Measurements from ENCODE around the gene TBC1D22A.

The TBC1D22A gene

DNA sequence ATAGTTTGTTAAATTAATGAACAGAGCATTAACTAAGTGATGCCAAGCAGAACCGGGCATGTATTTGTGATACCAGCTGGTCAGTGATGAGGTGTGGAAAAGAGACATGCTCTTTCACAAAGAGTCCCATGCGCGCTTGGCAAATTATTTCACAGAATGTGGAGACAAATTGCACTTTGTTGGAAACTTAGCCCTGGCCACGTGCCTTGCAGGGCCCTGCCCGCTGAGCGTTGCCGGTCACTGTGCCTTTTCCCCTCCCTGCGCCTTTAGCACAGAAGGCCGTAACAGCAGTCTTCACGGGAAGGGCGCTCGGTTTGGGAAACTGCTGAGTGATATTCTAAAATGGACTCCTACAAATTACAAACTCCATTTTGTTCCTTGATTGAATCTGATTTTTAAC lies 235.9 kb downstream of the TBC1D22A start:
- peaks cover 8% of the 10 kb centered on the region; the same call in 1 of the 2 replicates for H3K4me1 ChIP-seq (ENCODE audit: low read length)
- no peak for DNase-seq
- H3K36me3 ChIP-seq (replicated peaks; ENCODE audit: insufficient read depth, low read length) = no peaks in the 10 kb centered on the region
- no peaks in the 10 kb centered on the region for H3K27me3 ChIP-seq (replicated peaks; ENCODE audit: insufficient read depth, low read length)
- no peaks in the 10 kb centered on the region for H4K20me1 ChIP-seq (ENCODE audit: insufficient read depth, low read length)
- H3K4me2 ChIP-seq (ENCODE audit: low read depth, low read length) = no peak overlapping the region
- no peak overlapping the region for H3K4me3 ChIP-seq (ENCODE audit: low read length)
- peaks cover 9% of the 10 kb centered on the region; the same call in 1 of the 2 replicates for H3F3A ChIP-seq (ENCODE audit: insufficient read depth, low read length)
- 0 out of 2 replicates have a peak, but pooled peaks cover 3% of the 10 kb centered on the region for H3K79me2 ChIP-seq (ENCODE audit: low read length)
- H3K9me3 ChIP-seq (replicated peaks; ENCODE audit: insufficient read depth, low read length) = no peaks in the 10 kb centered on the region
- no peak overlapping the region for H2AFZ ChIP-seq (ENCODE audit: low read length)
- TF ChIP-seq EZH2 (optimal IDR thresholded peaks at IDR 0.05; ENCODE audit: low read depth, low read length) = no peak
- TF ChIP-seq, protein P1, sequence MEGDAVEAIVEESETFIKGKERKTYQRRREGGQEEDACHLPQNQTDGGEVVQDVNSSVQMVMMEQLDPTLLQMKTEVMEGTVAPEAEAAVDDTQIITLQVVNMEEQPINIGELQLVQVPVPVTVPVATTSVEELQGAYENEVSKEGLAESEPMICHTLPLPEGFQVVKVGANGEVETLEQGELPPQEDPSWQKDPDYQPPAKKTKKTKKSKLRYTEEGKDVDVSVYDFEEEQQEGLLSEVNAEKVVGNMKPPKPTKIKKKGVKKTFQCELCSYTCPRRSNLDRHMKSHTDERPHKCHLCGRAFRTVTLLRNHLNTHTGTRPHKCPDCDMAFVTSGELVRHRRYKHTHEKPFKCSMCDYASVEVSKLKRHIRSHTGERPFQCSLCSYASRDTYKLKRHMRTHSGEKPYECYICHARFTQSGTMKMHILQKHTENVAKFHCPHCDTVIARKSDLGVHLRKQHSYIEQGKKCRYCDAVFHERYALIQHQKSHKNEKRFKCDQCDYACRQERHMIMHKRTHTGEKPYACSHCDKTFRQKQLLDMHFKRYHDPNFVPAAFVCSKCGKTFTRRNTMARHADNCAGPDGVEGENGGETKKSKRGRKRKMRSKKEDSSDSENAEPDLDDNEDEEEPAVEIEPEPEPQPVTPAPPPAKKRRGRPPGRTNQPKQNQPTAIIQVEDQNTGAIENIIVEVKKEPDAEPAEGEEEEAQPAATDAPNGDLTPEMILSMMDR (IDR thresholded peaks at IDR 0.05; ENCODE audit: low read length) = no peak
- TF ChIP-seq EZH2phosphoT487 (IDR thresholded peaks at IDR 0.05; ENCODE audit: low read length) = no peak
- no peak overlapping the region for H3K9ac ChIP-seq (ENCODE audit: low read length)
- no peak overlapping the region for H3K27ac ChIP-seq (ENCODE audit: low read length)
- no peaks in the 10 kb centered on the region for H3K9me2 ChIP-seq (replicated peaks; ENCODE audit: insufficient read depth, low read length)

DNA sequence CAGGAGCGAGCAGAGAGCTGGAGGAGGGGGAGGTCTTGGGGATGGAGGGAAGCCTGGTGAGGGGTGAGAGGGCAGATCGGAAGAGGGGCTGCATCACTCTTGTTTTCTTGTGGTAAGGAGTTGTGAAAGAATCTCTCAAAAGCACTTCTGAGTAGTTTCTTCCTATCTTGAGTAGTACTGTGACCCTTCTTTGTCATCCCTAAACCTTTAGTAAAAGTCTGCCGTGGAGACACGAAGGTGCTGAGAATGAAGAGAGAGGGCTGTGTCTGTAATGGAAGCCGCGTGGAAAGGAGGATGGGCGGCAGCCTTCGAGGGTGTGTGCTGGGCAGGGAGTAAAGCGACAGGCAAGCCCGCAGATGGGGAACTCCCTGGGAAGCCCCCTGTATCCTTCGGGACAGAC lies 237.8 kb downstream of the TBC1D22A start:
- H3K9me3 ChIP-seq (replicated peaks; ENCODE audit: insufficient read depth, low read length) = no peaks in the 10 kb centered on the region
- no peaks in the 10 kb centered on the region for H3K27me3 ChIP-seq (replicated peaks; ENCODE audit: insufficient read depth, low read length)
- no peaks in the 10 kb centered on the region for H3K36me3 ChIP-seq (replicated peaks; ENCODE audit: insufficient read depth, low read length)
- 0 out of 2 replicates have a peak overlapping the region, but pooled peaks have one; percentile 30 for H3K4me3 ChIP-seq (ENCODE audit: low read length)
- no peaks in the 10 kb centered on the region for H3K9me2 ChIP-seq (replicated peaks; ENCODE audit: insufficient read depth, low read length)
- peak overlapping the region; percentile 67 for H3K4me2 ChIP-seq (ENCODE audit: low read depth, low read length)
- peaks cover 9% of the 10 kb centered on the region; the same call in 1 of the 2 replicates for H3F3A ChIP-seq (ENCODE audit: insufficient read depth, low read length)
- no peaks in the 10 kb centered on the region for H4K20me1 ChIP-seq (ENCODE audit: insufficient read depth, low read length)
- peak overlapping the region; percentile 70; the same call in 1 of the 2 replicates for H3K27ac ChIP-seq (ENCODE audit: low read length)
- TF ChIP-seq EZH2 (optimal IDR thresholded peaks at IDR 0.05; ENCODE audit: low read depth, low read length) (no peak), EZH2phosphoT487 (IDR thresholded peaks at IDR 0.05; ENCODE audit: low read length) (no peak)
- TF ChIP-seq, protein P1 (IDR thresholded peaks at IDR 0.05; ENCODE audit: low read length) = no peak
- no peak for DNase-seq
- H2AFZ ChIP-seq (ENCODE audit: low read length) = no peak overlapping the region
- no peak overlapping the region for H3K9ac ChIP-seq (ENCODE audit: low read length)
- H3K79me2 ChIP-seq (ENCODE audit: low read length) = 0 out of 2 replicates have a peak, but pooled peaks cover 3% of the 10 kb centered on the region
- peaks cover 8% of the 10 kb centered on the region; the same call in 1 of the 2 replicates for H3K4me1 ChIP-seq (ENCODE audit: low read length)

DNA sequence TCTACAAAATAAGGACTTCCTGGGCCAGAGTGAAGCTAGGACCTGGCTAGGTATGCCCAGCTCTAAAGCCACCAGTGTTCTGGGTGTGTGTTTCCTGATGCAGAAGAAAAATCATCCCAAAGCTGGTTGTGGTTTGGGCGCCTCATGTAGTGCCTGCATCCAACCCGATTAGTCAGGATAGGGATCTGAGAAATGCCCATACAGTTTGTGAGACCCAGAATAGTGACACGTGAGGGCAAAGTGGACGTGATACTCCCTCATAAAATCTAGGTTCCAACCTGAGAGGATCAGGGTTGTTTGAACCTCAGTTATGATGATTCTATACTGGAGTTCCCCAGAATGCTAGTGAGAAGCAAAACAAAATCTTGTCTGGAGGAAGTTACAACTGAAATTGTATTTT lies 238.4 kb downstream of the TBC1D22A start:
- Histone ChIP-seq H3K9me2 (replicated peaks; ENCODE audit: insufficient read depth, low read length) (no peaks in the 10 kb centered on the region), H2AFZ (ENCODE audit: low read length) (0 out of 2 replicates have a peak overlapping the region, but pooled peaks have one; percentile 4), H3K9me3 (replicated peaks; ENCODE audit: insufficient read depth, low read length) (no peaks in the 10 kb centered on the region), H3K9ac (ENCODE audit: low read length) (peak overlapping the region; percentile 26; the same call in 1 of the 2 replicates), H3K4me2 (ENCODE audit: low read depth, low read length) (peak overlapping the region; percentile 67), H3K36me3 (replicated peaks; ENCODE audit: insufficient read depth, low read length) (no peaks in the 10 kb centered on the region), H3K27me3 (replicated peaks; ENCODE audit: insufficient read depth, low read length) (no peaks in the 10 kb centered on the region), H3K27ac (ENCODE audit: low read length) (peak overlapping the region; percentile 70; the same call in 1 of the 2 replicates), H3F3A (ENCODE audit: insufficient read depth, low read length) (peaks cover 9% of the 10 kb centered on the region; the same call in 1 of the 2 replicates), H3K79me2 (ENCODE audit: low read length) (0 out of 2 replicates have a peak, but pooled peaks cover 3% of the 10 kb centered on the region), H4K20me1 (ENCODE audit: insufficient read depth, low read length) (no peaks in the 10 kb centered on the region), H3K4me3 (ENCODE audit: low read length) (peak overlapping the region; percentile 30), H3K4me1 (ENCODE audit: low read length) (peaks cover 8% of the 10 kb centered on the region; the same call in 1 of the 2 replicates)
- TF ChIP-seq EZH2 (optimal IDR thresholded peaks at IDR 0.05; ENCODE audit: low read depth, low read length) (no peak), EZH2phosphoT487 (IDR thresholded peaks at IDR 0.05; ENCODE audit: low read length) (no peak)
- TF ChIP-seq, protein P1 (IDR thresholded peaks at IDR 0.05; ENCODE audit: low read length) = no peak
- DNase-seq = peak; percentile 29
